PC-9 (cell line): ENCODE results near the gene MTHFD2. TPM values are rescaled to one million over a fixed set of nuclear protein-coding genes. Genes with fewer than 3 reads are reported as not detected.

Experiments used
- BruUV-seq: library from RNA; stranded (reverse); fragments of 400-500 nt; replicated peaks from 2 replicates; lab custom pipeline; 2021; lab: Mats Ljungman, UMichigan
- CTCF ChIA-PET: fragments of 300-600 bp; sonication (Branson Sonifier 250); formaldehyde crosslinking; loops from one replicate; lab custom pipeline; 2022; ENCODE audit warnings: antibody characterized with exemption; lab: Charles Lee
- POLR2A ChIA-PET: fragments of 300-600 bp; sonication (Branson Sonifier 250); formaldehyde crosslinking; loops from one replicate; lab custom pipeline; 2022; ENCODE audit warnings: antibody characterized with exemption; ENCODE audit not compliant: unreplicated experiment; lab: Charles Lee
- DNase-seq, 2 experiments: peaks; one replicate each; pipeline versions ENCODE4 v3.0.0 to v3.0.0-alpha.2; 2015 to 2022; ENCODE audit warnings: mixed read lengths in 1 of 2
- H2AFZ ChIP-seq: fragments of 200-600 bp; sonication (generic); 2 replicates; pipeline ENCODE4 v1.8.1; 2017; ENCODE audit warnings: antibody characterized with exemption
- H3F3A ChIP-seq: fragments of 200-600 bp; sonication (generic); 2 replicates; pipeline ENCODE4 v1.8.1; 2017; ENCODE audit warnings: antibody characterized with exemption, mild to moderate bottlenecking, low read depth; ENCODE audit not compliant: insufficient read depth
- H3K27ac ChIP-seq: fragments of 200-600 bp; sonication (generic); 2 replicates; pipeline ENCODE4 v1.6.1; 2016; ENCODE audit warnings: mixed run types
- H3K27me3 ChIP-seq: fragments of 200-600 bp; sonication (generic); 2 replicates; pipeline ENCODE4 v1.6.1; 2016; ENCODE audit warnings: low read depth, mixed run types; ENCODE audit not compliant: insufficient read depth
- H3K36me3 ChIP-seq: fragments of 200-600 bp; sonication (generic); 2 replicates; pipeline ENCODE4 v1.6.1; 2016; ENCODE audit warnings: low read depth, mixed run types
- H3K4me1 ChIP-seq: fragments of 200-600 bp; sonication (generic); replicated peaks from 2 replicates; pipeline ENCODE4 v1.6.1; 2016; ENCODE audit warnings: mixed run types; ENCODE audit not compliant: insufficient read depth
- H3K4me2 ChIP-seq: fragments of 200-600 bp; sonication (generic); 2 replicates; pipeline ENCODE4 v1.6.1; 2017; ENCODE audit warnings: mixed run types
- H3K4me3 ChIP-seq: fragments of 200-600 bp; sonication (generic); 2 replicates; pipeline ENCODE4 v1.6.1; 2016; ENCODE audit warnings: mixed run types
- H3K79me2 ChIP-seq: fragments of 200-600 bp; sonication (generic); 2 replicates; pipeline ENCODE4 v1.6.1; 2017; ENCODE audit warnings: low read depth, mixed run types
- H3K9me2 ChIP-seq: fragments of 200-600 bp; sonication (generic); 2 replicates; pipeline ENCODE4 v1.8.1; 2017; ENCODE audit warnings: mild to moderate bottlenecking; ENCODE audit not compliant: insufficient read depth
- H3K9me3 ChIP-seq: fragments of 200-600 bp; sonication (generic); 2 replicates; pipeline ENCODE4 v1.8.1; 2016; ENCODE audit warnings: low read depth; ENCODE audit not compliant: insufficient read depth
- H4K20me1 ChIP-seq: fragments of 200-600 bp; sonication (generic); 2 replicates; pipeline ENCODE4 v1.8.1; 2017; ENCODE audit not compliant: insufficient read depth
- CTCF ChIP-seq: fragments of 200-600 bp; sonication (generic); conservative IDR thresholded peaks from 2 replicates; pipeline ENCODE4 v1.6.1; 2017; ENCODE audit warnings: mixed run types, antibody characterized with exemption, mild to moderate bottlenecking, moderate library complexity
- EZH2 ChIP-seq: fragments of 200-600 bp; sonication (generic); IDR thresholded peaks from 2 replicates; pipeline ENCODE4 v1.8.0; 2017; ENCODE audit warnings: antibody characterized with exemption, low read depth
- intact Hi-C: fragments of 100-400 bp; cut with micrococcal nuclease; formaldehyde crosslinking; loops from one replicate; pipeline ENCODE4 v1.10.0; 2022; ENCODE audit not compliant: unreplicated experiment
- total RNA-seq: library from RNA; stranded (reverse); gene quantifications from 2 replicates; pipeline ENCODE4 v1.2.3, GENCODE V29; 2021

The MTHFD2 gene
- total RNA-seq, 1 experiment from 2014 or later, result 192 TPM

GRCh38 chr2:74239346-74239745 lies 40.9 kb downstream of the MTHFD2 start:
- Histone ChIP-seq H3K4me3 (no peak overlapping the region), H3K4me1 (peaks cover 7% of the 10 kb centered on the region; the same call in 1 of the 2 replicates), H3F3A (no peaks in the 10 kb centered on the region; the same call in none of the 2 replicates), H2AFZ (no peak overlapping the region), H4K20me1 (no peaks in the 10 kb centered on the region), H3K9me3 (0 out of 2 replicates have a peak, but pooled peaks cover 7% of the 10 kb centered on the region), H3K4me2 (no peak overlapping the region), H3K27me3 (no peaks in the 10 kb centered on the region), H3K9me2 (no peaks in the 10 kb centered on the region), H3K27ac (no peak overlapping the region), H3K79me2 (no peaks in the 10 kb centered on the region), H3K36me3 (no peaks in the 10 kb centered on the region)
- no peak for DNase-seq
- no TSS peak for BruUV-seq
- intact Hi-C loops, result no loop called here
- TF ChIP-seq EZH2 (no peak), CTCF (no peak)
- CTCF ChIA-PET, result no interaction called here
- POLR2A ChIA-PET, result interaction anchor here (0.6 kb wide), 1 partner anchor 34 kb away, joined by 5 read pairs; no protein-coding TSS in a partner anchor

GRCh38 chr2:74242354-74243071 lies 44.1 kb downstream of the MTHFD2 start:
- 0 out of 2 replicates have a peak, but pooled peaks cover 7% of the 10 kb centered on the region for H3K9me3 ChIP-seq
- H3F3A ChIP-seq, result no peaks in the 10 kb centered on the region; the same call in none of the 2 replicates
- H3K9me2 ChIP-seq, result no peaks in the 10 kb centered on the region
- no peaks in the 10 kb centered on the region for H3K27me3 ChIP-seq
- POLR2A ChIA-PET, result no interaction called here
- no peak overlapping the region for H2AFZ ChIP-seq
- H3K4me2 ChIP-seq, result no peak overlapping the region
- TF ChIP-seq CTCF (no peak), EZH2 (no peak)
- intact Hi-C loops, result no loop called here
- no peak overlapping the region for H3K4me3 ChIP-seq
- CTCF ChIA-PET, result no interaction called here
- H3K36me3 ChIP-seq, result no peaks in the 10 kb centered on the region
- no peaks in the 10 kb centered on the region for H4K20me1 ChIP-seq
- no peaks in the 10 kb centered on the region for H3K4me1 ChIP-seq
- no peak for DNase-seq
- H3K27ac ChIP-seq, result no peak overlapping the region
- no TSS peak for BruUV-seq
- no peaks in the 10 kb centered on the region for H3K79me2 ChIP-seq

DNA sequence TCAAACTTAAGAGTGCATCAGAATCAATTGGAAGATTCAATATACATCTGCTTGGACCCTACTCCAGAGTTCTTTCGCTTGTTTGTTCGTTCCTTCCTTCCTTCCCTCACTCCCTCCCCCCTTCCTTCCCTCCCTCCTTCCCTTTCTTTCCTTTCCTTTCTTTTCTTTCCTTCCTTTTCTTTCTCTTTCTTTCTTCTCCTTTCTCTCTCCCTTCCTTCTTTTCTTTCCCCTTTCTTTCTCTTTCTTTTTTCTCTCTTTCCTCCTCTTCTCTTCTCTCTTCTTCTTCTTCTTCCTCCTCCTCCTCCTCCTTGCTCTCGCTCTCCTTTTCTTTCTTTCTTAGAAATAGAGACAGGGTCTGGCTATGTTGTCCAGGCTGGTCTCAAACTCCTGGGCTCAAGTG lies 45.9 kb downstream of the MTHFD2 start:
- Histone ChIP-seq H3K27ac (no peak overlapping the region), H3K4me3 (no peak overlapping the region), H4K20me1 (no peaks in the 10 kb centered on the region), H3K36me3 (no peaks in the 10 kb centered on the region), H3F3A (no peaks in the 10 kb centered on the region), H3K4me2 (no peak overlapping the region), H3K9me3 (0 out of 2 replicates have a peak, but pooled peaks cover 2% of the 10 kb centered on the region), H3K4me1 (no peaks in the 10 kb centered on the region), H3K9me2 (no peaks in the 10 kb centered on the region), H3K27me3 (no peaks in the 10 kb centered on the region), H2AFZ (no peak overlapping the region), H3K79me2 (no peaks in the 10 kb centered on the region)
- POLR2A ChIA-PET, result no interaction called here
- BruUV-seq, result no TSS peak
- intact Hi-C loops, result no loop called here
- TF ChIP-seq CTCF, result no peak
- TF ChIP-seq EZH2, result no peak
- CTCF ChIA-PET, result no interaction called here
- no peak for DNase-seq
